Middle frontal gyrus (tissue), 1 donor: ENCODE measurements around the gene MLN.

Source experiments
- DNase-seq: peaks from one replicate; pipeline ENCODE4 v3.0.0-alpha.2; 2015; ENCODE audit warnings: low spot score; ENCODE audit errors: extremely low spot score

The MLN gene, protein sequence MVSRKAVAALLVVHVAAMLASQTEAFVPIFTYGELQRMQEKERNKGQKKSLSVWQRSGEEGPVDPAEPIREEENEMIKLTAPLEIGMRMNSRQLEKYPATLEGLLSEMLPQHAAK

DNA sequence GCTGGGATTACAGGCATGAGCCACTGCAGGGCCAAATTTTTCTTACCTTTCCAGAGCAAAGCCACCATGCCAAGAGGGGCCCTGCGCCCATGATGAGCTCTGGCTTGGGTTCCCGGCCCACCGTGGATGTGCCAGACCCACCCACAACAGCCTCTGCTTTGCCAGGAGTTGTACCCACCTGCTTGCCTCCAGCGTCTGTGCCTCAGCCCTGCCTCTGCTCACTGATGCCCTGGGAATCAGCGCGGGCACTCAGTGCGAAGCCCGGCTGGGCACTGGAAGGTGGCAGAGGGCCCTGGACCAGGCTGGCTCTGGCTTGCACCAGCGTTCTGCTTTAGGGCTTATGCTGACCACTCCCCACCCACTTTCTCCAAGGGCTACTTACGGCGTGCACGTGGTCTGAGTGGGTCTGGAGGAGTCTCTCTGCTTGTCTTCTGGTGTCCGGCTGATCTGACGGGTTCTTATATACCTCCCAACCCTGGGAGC is at the start of gene MLN:
TSS of gene MLN (minus strand) at position 433 of the 483 bp plus-strand sequence. CDS start 2,840 bp downstream, outside the sequence.
- no peak for DNase-seq

DNA sequence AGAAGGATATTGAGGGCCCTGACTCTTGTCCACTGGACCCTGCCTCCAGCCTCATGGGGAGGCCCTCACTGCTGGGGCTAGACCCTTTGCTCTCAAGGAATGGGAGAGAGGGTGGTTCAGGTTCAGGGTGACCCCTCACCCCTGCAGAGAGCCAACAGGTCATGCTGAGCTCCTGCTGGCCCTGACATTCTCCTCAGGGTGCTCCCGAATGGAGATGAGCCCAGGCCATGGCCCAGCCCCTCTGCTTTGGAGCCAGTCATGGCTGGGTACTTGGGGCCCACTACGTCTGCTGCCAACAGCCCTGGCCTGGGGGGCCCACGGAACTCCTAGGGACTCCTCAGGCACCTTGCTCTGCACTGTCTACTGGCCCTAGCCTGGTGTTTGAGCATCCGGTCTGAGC is 49.2 kb upstream of the MLN start:
- DNase-seq, result no peak

DNA sequence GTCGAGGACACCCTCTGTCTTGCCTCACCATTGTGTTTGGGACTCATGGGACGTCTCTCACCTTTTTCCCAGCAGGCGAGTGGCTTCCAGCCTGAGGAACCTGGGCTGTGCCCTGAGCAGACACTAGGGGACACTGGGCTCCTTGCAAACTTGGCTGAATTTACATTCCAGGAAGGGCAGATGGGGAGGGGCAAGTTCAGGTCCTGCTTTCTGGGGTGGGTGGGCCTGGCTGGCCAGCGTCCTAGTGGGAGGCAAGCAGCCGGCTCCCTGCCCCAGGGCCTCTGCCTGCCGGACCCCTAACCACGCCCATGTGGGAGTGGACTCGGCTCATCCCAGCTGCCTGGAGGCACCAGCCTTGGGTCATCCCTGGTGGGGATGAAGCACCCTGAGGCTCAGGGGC is 48.2 kb upstream of the MLN start:
- no peak for DNase-seq

DNA sequence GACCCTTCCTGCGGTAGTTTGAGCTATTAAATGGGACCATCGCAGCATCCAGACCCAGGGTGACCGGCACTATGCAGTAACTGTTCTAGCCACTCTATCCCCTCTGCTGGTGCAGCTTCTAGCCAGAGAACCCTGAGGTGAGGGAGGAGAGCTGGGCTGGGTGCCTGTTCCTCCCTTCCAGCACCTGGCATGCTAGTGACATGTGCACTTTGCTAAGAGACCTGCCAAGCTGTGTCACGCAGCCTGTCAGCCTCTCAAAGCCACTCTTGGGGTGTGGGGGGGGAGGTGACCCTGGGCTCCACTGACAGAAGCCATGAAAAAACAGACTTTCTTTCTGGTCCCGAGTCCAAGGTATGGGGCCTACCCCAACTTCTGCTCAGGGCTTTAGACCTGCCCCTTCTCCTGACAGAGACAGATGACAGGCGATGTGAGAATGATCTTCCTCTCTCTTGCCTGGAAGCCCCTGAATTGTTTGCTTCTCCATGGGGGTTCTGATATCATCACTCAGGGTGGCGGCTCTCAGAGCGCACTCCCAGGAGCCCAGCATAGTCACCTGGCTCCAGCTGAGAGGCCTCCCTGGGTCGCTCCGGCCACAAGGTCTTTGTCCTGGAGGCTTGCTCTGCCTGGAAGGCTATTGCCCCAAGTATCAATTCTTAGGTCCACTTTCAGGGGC is 47.2 kb upstream of the MLN start:
- DNase-seq, result no peak

DNA sequence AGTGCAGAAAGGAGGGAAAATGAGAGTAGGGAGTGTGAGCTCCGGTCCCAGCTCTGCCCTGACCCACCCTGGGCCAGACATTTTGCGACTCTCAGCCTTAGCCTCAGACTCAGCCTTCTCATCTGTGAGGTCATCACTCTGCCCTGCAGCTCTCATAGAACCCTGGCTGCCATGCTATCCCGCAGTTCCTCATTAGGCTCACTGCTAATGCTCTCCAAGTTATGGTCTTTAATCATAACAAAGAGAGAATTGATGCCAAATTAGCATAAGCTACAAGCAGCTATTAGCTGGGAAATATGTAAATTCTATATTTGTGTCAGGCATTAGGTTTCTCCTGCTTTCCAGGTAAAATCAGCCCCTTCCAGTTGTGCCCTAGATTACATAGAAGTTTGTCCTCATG is 46.5 kb upstream of the MLN start:
- DNase-seq, result no peak

DNA sequence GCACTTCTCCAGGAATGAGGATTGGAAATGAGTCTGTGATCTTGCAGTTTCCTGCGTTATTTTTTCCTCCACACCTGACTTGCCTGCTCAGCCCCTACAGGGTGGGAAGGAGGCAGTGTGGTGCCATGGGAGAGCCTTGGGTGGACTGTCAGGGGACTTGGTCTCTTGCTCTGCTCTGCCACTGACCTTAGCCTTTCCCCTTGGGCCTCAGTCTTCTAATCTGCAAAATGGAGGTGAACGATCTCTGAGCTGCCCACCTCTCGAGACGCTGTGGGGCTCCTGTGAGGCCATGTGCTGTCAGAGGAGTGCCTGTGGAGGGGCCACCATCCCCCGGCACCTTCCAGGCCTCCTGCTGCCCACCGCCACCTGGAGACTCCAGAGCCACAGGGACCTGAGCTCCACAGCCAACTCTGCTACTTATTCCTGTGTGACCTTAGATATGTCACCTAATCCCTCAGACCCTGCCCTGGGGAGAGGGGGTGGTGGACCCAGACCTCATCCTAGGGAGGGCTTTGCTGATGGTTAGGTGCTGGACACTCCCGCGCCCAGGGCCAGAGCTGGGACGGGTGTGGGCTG is 45.8 kb upstream of the MLN start:
- DNase-seq, result no peak

DNA sequence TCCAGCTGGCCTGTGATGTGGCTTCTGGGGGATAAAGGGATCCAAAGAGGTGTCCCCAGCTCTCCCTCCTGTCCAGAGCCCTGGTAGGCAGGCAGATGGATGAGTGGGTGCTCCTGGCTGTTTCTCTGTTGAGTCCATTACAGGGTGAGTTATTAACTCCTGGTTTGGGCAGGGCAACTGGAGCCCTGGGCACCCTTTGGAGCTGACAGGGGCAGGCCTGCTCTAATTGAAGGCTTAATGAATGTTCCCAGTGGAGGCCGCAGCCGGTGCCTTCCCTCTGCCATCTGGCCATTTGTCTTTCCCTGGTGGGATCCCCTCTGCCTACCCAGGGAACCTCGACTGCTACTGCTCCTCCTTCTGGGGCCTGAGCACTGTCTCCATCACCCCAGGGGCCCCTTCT is 44.7 kb upstream of the MLN start:
- no peak for DNase-seq

DNA sequence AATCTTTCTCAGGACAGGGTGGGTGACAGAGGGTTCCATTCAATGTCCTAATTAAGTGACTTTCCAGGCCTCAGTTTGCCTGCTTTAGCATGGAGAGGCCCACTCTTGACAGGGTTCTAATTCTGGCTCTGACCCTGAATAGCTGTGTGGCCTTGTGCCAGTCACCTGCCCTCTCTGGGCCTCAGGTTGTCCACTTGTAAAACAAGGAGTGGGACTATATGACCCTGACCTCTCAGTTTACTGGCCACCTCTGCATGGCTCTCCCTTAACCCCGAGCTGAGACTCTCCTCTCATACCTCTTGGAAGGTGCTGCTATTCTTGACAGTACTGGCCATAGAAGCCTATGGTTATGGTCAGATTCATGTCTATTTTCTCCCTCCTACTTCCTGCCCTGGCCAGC is 44.1 kb upstream of the MLN start:
- no peak for DNase-seq

DNA sequence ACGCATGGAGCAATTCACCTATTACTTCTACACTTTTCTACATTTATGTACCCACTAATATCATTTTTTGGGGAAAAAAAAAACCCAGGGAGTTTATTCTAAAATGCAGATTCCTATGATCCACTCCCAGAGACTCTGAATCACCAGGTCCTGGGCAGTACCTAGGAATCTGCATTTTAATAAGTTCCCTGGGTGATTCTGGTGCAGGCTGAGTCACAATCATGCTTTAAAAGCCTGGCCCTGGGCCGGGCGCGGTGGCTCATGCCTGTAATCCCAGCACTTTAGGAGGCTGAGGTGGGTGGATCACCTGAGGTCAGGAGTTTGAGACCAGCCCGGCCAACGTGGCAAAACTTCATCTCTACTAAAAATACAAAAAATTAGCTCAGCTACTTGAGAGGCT is 43.3 kb upstream of the MLN start:
- no peak for DNase-seq

DNA sequence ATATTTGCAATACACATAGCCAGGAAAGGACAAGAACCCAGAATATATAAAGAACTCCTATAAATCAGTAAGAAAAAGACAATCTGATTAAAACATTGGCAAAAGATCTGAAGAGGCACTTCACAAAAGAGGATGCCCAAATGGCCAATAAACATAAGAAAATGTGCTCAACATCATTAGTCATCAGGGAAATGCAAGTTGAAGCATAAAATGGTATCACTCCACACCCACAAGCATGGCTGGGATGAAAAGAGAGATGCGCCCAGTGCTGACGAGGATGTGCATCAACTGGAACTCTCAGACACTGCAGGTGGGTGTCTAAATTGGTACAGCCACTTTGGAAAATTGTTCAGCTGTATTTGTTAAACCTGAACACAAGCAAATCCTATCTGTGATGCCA is 42.4 kb upstream of the MLN start:
- no peak for DNase-seq

DNA sequence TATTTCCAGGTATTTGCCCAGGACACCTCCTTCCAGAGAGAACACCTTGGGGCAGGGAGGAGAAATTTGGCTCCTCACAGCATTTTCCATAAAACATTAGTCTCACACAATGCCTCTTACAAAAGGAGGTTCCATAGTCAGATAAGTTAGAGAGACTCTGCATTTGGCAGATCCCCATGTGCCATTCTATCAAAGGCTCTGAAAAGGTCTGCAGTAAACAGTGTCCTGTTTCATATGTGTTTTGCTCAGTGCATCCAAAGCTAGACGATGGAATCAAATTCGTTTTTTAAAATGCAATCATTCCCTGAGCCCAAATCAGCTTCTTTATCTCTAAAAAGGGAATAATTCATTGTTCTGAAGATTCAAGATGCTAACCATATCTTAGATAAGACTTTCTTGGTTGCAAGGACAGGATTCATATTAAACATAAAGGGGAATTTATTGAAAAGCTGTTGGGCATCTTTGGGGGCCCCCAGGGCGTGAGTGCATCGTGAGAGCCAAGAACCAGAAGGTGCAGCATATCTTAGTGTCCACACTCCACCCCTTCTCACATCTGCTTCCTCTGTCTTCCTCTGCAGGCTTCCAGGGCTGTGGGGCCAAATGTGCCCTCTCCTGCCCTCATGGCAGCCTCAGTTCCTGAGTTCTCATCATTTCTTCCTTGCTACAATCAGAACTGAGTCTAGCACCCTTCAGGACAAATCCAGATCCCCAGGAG is 41.4 kb upstream of the MLN start:
- DNase-seq, result no peak

DNA sequence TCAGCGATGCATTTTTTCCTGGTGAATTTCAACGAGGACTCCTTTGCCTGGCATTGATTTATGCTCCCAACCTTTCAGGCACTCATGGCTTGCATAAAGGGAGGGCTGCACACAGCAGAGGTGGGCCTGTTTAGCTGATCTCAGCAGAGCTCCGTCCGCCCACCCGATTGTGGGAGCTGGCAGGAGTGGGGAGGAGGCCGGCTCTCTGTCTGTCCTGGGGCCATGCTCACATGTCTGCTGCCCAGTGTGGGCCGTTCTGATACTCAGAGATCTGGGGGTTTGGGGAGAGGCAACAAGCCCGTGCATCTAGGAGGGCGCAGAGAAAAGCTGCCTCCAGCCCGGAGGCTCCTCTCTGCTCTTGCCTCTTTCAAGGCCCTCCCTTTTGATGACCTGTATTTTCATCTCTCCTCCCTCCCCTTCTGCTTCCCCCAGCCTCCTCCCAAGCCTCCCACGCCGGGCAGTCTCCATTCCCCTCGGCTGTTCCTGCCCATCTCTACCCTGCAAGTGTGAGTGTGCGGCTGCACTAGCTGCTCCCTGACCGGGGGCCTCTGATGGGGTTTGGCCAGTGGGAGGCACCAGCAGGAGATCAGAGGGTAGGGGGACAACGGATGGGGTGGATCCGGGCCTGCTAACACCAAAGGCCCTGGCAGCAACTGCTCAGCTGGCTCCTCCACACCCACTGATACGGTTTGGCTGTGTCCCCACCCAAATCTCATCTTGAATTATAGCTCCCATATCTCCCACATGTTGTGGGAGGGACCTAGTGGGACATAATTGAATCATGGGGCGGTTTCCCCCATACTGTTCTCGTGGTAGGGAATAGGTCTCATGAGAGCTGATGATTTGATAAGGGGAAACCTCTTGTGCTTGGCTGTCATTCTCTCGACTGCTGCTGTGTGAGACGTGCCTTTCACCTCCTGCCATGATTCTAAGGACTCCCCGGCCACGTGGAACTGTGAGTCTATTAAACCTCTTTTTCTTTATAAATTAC is 39.6 kb upstream of the MLN start:
- DNase-seq, result no peak

DNA sequence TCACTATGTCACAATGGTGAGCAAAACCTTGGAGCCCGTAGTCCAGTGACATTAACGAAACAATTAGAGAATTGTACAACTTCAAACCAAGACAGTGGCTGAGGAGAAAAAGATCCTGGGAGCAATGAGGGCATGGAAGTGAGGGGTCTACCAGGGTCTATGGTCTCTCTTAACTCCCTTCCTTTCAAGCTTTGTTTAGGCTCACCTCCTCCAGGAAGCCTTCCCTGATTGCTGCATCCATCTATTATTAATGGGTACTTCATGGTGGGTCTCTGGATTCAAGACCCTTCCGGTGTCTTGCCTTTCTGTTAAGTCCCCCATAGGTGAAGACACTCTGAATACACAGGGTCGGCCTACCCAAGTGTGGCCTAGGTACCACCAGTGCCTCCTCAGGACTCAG is 38.1 kb upstream of the MLN start:
- DNase-seq, result no peak

DNA sequence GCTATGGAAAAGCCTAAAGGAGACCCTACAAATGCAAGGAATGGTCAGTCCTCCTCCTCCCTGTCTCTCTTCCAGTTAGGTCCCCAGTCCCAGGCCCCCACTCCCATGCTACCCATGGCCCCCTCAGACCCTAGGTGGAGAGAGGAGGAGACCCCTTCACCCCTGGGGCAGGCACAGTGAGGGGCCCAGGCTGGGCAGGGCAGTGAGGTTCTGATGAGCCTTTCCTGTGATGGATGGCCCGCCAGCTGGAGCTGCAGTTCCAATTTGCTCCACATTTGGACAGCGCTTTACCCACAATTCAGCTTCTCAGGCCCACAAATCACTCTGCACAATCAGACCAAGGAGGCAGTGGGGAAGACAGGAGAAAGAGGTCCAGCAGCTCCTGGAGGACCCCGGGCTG is 37.3 kb upstream of the MLN start:
- no peak for DNase-seq

DNA sequence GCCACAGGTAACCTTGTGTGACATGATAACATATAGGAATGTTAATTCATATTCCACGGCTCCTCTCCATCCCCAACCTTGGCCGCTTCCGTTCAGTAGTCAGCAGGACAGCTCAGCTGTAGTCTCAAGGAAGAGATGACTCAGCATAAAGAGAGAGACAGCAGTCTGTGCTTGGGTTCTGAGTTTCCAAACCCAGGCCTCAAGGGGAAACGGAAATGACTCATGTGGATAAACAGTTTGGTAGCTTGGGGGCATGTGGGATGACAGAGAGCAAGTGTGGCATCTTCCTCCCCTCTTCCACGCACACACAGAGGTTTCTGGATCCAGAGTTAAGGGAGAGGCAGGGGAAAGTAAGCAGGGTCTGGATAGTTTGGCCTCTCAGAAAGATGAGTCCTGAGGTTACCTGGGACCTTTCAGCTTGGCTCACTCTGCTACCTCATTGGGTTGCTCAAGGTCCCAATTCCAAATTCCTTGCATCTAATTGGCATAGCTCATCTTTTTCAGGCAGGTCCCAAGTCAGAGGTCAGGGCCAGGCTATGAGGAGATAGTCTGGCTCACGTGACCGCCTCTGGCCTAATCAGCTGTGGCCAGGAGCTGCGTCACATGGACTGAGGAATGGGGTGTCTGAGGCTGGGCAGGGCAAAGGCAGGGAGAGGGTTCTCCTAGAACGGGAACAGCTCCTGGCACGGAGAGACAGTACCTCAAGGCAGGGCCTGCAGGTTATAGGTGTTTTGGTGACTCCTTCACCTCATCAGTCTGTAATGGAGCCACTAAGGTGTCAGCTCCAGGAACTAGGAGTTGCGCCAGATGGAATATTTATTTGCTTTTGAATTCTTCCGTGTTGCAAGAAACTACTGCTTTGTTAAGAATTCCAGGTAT is 36.5 kb upstream of the MLN start:
- no peak for DNase-seq

DNA sequence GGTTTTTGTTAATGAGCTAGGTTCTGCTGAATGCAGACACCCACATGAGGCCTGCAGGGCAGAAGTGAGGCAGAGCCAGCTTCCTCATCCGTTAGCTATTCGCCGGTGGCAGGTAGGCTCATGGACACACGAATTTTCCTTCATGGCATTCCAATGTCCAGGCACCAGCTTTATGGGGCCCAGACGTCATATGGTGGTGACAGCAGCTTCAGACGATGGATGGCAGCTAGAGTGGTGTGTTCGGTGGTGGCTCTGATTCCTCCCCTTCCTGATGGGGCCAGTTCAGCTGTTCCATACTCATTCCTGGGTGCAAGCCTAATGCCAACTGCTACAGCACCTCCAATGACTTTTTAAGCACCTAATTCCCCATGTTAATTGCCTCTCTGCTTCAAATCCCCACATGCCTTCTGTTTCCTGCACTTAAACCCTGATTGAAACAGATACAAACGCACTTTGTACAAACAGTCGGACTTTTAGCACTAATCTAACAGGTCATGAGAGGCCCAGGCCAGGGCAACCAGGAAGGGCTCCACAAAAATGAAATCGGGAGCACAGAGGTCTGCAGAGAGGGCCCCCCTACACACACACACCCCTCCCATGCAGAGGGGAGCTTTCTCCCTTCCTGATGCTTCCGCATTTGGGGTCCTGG is 35.7 kb upstream of the MLN start:
- no peak for DNase-seq

DNA sequence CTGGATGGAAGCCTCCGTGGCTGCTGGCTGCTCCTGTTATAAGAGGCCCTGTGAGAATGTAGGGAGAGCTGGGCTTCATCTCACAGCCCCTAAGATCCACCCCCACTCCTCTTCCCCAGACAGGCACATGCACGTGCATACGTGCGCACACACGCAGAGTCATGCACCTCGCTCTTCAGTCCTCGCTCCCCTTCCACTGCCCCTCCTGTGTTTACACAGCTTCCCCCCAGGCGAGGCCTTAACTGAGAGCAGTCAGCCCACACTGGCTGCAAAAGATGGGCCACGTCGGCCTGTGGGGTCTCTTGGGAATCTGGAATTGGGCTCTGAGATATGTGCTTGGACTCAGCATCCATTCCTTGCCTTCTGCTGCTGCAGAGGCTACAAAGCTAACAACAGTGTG is 35.2 kb upstream of the MLN start:
- no peak for DNase-seq

DNA sequence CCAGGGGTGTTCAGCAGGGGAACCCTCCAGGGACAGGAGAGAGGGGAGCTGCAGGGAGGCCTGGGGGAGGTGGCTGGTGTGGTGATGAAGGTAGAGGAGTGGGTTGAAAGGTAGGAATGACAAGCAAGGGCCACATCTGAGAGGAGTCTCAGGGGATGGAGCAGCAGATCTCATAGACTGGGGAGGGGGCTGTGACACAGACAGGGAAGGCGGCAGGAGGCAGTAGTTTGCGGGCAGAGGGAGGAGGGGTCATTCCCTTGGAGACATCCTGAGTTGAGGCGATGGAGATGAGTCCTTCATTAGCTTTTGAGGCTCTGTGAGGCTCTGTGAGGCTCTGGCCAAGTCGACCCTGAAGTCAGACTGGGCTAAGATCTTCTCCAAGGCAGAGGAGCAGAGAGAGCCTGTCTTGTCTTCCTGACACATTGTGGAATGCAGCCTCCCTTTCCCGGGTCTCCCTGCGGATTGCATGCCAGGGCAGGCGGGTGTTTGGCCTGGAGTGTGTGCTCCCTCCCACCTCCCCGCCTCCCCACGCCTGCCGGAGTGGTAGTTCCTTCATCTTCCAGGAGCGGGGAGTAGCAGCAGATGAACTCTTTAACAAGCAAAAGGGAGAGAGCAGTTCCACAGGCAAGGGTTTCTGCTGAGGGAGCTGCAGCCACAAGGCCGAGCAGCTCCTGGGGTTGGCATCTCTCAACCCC is 34.3 kb upstream of the MLN start:
- DNase-seq, result no peak

DNA sequence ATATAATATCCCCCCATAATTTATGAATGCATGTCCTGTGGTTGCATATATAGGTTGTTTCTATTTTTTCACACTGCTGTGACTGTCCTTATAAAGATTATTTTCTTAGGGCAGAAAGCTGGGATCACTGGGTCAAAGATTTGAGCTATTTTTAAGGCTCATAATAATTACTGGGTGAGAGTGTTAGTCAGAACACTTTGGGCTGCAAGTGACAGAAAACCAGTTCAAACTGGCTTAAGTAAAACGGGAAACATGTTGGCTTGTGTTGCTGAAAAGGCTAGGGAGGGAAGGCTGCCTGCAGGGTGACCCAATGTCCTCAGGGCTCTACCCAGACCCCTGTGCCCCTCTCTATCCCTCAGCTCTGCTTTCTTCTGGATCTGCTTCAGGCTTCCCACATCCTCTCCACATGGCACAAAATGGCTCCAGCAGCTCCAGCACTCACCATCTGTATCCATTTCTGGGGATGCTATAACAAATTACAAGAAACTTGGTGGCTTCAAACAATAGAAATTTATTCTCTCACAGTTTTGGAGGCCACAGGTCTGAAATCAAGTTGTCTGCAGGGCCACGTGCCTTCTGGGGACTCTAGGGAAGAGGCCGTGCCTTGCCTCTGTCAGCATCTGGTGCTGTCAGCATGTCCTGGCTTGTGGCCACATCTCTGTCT is 33.1 kb upstream of the MLN start:
- DNase-seq, result no peak
